ENCODE results near the gene LRRC4C. TPM values are rescaled to one million over a fixed set of nuclear protein-coding genes. Genes with fewer than 3 reads are reported as not detected.

LRRC4C gene
- total and polyA plus RNA-seq, 10 of the 15 experiments (the other 5 are each of a cell fraction or from before 2014, with no cell fraction given) = 1.5 TPM; not detected in 9

DNA sequence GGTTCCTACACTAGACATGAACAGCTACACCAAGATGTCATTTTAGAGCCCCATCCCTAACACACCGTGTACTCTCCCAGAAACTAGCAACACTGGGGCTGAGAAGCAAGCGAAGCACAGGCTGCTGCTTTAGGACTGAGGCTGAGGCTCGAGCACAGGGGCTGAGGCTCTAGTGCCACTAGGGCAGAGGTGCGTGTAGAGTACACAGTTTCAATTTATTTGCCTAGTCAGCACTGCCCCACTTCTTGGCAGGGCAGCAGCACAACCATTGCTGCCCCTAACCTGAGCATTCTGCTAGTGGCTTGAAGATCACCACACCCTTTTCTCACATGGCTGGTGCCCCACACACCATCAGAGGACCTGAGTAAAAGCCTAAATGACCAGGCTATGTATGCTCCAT, 713.2 kb downstream of the LRRC4C start (continued):
- TF ChIP-seq, protein P1, sequence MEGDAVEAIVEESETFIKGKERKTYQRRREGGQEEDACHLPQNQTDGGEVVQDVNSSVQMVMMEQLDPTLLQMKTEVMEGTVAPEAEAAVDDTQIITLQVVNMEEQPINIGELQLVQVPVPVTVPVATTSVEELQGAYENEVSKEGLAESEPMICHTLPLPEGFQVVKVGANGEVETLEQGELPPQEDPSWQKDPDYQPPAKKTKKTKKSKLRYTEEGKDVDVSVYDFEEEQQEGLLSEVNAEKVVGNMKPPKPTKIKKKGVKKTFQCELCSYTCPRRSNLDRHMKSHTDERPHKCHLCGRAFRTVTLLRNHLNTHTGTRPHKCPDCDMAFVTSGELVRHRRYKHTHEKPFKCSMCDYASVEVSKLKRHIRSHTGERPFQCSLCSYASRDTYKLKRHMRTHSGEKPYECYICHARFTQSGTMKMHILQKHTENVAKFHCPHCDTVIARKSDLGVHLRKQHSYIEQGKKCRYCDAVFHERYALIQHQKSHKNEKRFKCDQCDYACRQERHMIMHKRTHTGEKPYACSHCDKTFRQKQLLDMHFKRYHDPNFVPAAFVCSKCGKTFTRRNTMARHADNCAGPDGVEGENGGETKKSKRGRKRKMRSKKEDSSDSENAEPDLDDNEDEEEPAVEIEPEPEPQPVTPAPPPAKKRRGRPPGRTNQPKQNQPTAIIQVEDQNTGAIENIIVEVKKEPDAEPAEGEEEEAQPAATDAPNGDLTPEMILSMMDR (IDR thresholded peaks at IDR 0.05 in 2 of 3, conservative IDR thresholded peaks at IDR 0.05 in 1 of 3; ENCODE audit: control insufficient read depth in 2 of 3, extremely low read depth in 1 of 3, insufficient read depth in 1 of 3, low read depth in 3 of 3, low read length in 3 of 3) = no peak
- TF ChIP-seq ZBED1 (IDR thresholded peaks at IDR 0.05; ENCODE audit: borderline replicate concordance) (no peak), MXI1 (IDR thresholded peaks at IDR 0.05; ENCODE audit: low read depth, low read length) (no peak)

DNA sequence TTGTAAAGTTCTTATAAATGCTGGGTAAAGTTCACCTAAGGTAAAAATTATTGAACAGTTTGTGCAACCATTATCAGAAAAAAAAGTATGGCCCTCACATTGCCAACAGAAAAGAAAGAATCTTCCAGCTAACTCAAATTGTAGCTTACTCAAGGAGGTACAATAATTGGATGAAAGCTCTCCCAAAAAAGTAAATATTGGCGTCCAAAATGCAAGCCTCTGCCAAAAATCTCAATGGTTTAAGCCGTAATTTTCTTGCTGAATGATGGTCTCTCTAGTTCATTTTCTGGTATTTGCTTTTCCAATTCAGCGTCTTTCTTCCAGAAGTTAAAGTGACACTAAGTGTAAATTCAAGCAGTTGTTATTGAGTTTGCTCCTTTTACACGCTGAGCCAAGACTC, 727.3 kb downstream of the LRRC4C start:
- Histone ChIP-seq H3K4me2 (ENCODE audit: control insufficient read depth, insufficient read depth) (no peak overlapping the region), H3K9me3 (replicated peaks; ENCODE audit: control insufficient read depth, insufficient read depth, low read length) (no peaks in the 10 kb centered on the region; the same call in 2 of the 3 replicates), H3K36me3 (ENCODE audit: control insufficient read depth in 2 of 2, insufficient read depth in 2 of 2, low read length in 1 of 2) (no peaks in the 10 kb centered on the region), H4K20me1 (ENCODE audit: control insufficient read depth, insufficient read depth) (no peaks in the 10 kb centered on the region), H3K4me3 (no peak overlapping the region), H3K4me1 (ENCODE audit: control insufficient read depth, insufficient read depth, low read length) (no peaks in the 10 kb centered on the region), H2AFZ (ENCODE audit: control insufficient read depth, low read depth, low read length) (no peak overlapping the region), H3K27me3 (replicated peaks in 1 of 2; ENCODE audit: control insufficient read depth in 2 of 2, insufficient read depth in 2 of 2, low read length in 1 of 2) (no peaks in the 10 kb centered on the region), H3K79me2 (ENCODE audit: control insufficient read depth, insufficient read depth, low read length) (no peaks in the 10 kb centered on the region), H3K27ac (ENCODE audit: control insufficient read depth, insufficient read depth) (no peak overlapping the region), H3K9ac (ENCODE audit: control insufficient read depth, insufficient read depth, low read length) (no peak overlapping the region)
- no peak for DNase-seq (ENCODE audit: low read depth, low spot score)
- intact Hi-C loops (cut with micrococcal nuclease; ENCODE audit: unreplicated experiment) (loop anchor here (10.0 kb wide), 1 partner anchor 57 kb away; no protein-coding TSS in a partner anchor), in situ Hi-C loops (cut with MboI) (no loop called here)
- no peak for FAIRE-seq
- TF ChIP-seq NFXL1 (IDR thresholded peaks at IDR 0.05; ENCODE audit: borderline replicate concordance) = no peak
- no peak for TF ChIP-seq CHD1 (IDR thresholded peaks at IDR 0.05; ENCODE audit: low read depth, low read length)
- TF ChIP-seq, protein P2, sequence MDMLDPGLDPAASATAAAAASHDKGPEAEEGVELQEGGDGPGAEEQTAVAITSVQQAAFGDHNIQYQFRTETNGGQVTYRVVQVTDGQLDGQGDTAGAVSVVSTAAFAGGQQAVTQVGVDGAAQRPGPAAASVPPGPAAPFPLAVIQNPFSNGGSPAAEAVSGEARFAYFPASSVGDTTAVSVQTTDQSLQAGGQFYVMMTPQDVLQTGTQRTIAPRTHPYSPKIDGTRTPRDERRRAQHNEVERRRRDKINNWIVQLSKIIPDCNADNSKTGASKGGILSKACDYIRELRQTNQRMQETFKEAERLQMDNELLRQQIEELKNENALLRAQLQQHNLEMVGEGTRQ (IDR thresholded peaks at IDR 0.05; ENCODE audit: borderline replicate concordance, low read depth, low read length) = no peak
- TF ChIP-seq EED (IDR thresholded peaks at IDR 0.05; ENCODE audit: low read depth) = no peak
- TF ChIP-seq, protein P3, sequence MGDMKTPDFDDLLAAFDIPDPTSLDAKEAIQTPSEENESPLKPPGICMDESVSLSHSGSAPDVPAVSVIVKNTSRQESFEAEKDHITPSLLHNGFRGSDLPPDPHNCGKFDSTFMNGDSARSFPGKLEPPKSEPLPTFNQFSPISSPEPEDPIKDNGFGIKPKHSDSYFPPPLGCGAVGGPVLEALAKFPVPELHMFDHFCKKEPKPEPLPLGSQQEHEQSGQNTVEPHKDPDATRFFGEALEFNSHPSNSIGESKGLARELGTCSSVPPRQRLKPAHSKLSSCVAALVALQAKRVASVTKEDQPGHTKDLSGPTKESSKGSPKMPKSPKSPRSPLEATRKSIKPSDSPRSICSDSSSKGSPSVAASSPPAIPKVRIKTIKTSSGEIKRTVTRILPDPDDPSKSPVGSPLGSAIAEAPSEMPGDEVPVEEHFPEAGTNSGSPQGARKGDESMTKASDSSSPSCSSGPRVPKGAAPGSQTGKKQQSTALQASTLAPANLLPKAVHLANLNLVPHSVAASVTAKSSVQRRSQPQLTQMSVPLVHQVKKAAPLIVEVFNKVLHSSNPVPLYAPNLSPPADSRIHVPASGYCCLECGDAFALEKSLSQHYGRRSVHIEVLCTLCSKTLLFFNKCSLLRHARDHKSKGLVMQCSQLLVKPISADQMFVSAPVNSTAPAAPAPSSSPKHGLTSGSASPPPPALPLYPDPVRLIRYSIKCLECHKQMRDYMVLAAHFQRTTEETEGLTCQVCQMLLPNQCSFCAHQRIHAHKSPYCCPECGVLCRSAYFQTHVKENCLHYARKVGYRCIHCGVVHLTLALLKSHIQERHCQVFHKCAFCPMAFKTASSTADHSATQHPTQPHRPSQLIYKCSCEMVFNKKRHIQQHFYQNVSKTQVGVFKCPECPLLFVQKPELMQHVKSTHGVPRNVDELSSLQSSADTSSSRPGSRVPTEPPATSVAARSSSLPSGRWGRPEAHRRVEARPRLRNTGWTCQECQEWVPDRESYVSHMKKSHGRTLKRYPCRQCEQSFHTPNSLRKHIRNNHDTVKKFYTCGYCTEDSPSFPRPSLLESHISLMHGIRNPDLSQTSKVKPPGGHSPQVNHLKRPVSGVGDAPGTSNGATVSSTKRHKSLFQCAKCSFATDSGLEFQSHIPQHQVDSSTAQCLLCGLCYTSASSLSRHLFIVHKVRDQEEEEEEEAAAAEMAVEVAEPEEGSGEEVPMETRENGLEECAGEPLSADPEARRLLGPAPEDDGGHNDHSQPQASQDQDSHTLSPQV (IDR thresholded peaks at IDR 0.05) = no peak
- no peak for TF ChIP-seq WRNIP1 (IDR thresholded peaks at IDR 0.05; ENCODE audit: borderline replicate concordance, low read depth, low read length)
- no peak for TF ChIP-seq SMAD5 (IDR thresholded peaks at IDR 0.05; ENCODE audit: low read depth)
- no peak for TF ChIP-seq KAT2A (conservative IDR thresholded peaks at IDR 0.05; ENCODE audit: control insufficient read depth, low read depth, low read length)
- no peak for TF ChIP-seq ZZZ3 (IDR thresholded peaks at IDR 0.05; ENCODE audit: control insufficient read depth, insufficient read length, low read depth)
- TF ChIP-seq, protein P4, sequence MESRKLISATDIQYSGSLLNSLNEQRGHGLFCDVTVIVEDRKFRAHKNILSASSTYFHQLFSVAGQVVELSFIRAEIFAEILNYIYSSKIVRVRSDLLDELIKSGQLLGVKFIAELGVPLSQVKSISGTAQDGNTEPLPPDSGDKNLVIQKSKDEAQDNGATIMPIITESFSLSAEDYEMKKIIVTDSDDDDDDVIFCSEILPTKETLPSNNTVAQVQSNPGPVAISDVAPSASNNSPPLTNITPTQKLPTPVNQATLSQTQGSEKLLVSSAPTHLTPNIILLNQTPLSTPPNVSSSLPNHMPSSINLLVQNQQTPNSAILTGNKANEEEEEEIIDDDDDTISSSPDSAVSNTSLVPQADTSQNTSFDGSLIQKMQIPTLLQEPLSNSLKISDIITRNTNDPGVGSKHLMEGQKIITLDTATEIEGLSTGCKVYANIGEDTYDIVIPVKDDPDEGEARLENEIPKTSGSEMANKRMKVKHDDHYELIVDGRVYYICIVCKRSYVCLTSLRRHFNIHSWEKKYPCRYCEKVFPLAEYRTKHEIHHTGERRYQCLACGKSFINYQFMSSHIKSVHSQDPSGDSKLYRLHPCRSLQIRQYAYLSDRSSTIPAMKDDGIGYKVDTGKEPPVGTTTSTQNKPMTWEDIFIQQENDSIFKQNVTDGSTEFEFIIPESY (IDR thresholded peaks at IDR 0.05) = no peak
- BruUV-seq (replicated peaks) = no TSS peak
- ChIA-PET POLR2A (no interaction called here), CTCF (no interaction called here), RAD21 (ENCODE audit: unreplicated experiment) (no interaction called here), SMC1A (ENCODE audit: uncharacterized antibody, unreplicated experiment) (no interaction called here)
- ATAC-seq = no peak
- 16% methylated on average over 4 of the region's 4 CpGs for WGBS (ENCODE audit: insufficient coverage, insufficient replicate concordance, low lambda C conversion rate, missing lambda C conversion rate)
